SH-SY5Y (cell line): ENCODE measurements around the gene ASIC5.

ENCODE experiments used
- GATA2 ChIP-seq: IDR thresholded peaks from 2 replicates; pipeline ENCODE4 v1.6.1; 2011; ENCODE audit warnings: mild to moderate bottlenecking, low read depth, low read length
- GATA3 ChIP-seq: IDR thresholded peaks from 2 replicates; pipeline ENCODE4 v1.6.1; 2011; ENCODE audit warnings: low read depth, mild to moderate bottlenecking, low read length, moderate library complexity

ASIC5 gene

GRCh38 chr4:155799116-155799793 is 66.8 kb downstream of the ASIC5 start:
- TF ChIP-seq GATA2, result no peak
- no peak for TF ChIP-seq GATA3

GRCh38 chr4:155795991-155796390 is 70.1 kb downstream of the ASIC5 start:
- TF ChIP-seq GATA3 (no peak), GATA2 (no peak)

- TF ChIP-seq GATA3 (no peak), GATA2 (no peak)
Measured at GRCh38 chr4:155794589-155795236, 71.4 kb downstream of the ASIC5 start.

- no peak for TF ChIP-seq GATA3
- TF ChIP-seq GATA2, result no peak
Measured at GRCh38 chr4:155789982-155790381, 76.1 kb downstream of the ASIC5 start.

GRCh38 chr4:155789391-155789790 is 76.7 kb downstream of the ASIC5 start:
- no peak for TF ChIP-seq GATA2
- TF ChIP-seq GATA3, result no peak

GRCh38 chr4:155787113-155787710 is 78.9 kb downstream of the ASIC5 start:
- TF ChIP-seq GATA3 (no peak), GATA2 (no peak)

GRCh38 chr4:155785828-155786227 is 80.2 kb downstream of the ASIC5 start:
- TF ChIP-seq GATA2 (no peak), GATA3 (no peak)

GRCh38 chr4:155784637-155785036 is 81.4 kb downstream of the ASIC5 start:
- no peak for TF ChIP-seq GATA3
- TF ChIP-seq GATA2, result no peak

- TF ChIP-seq GATA2 (no peak), GATA3 (no peak)
Measured at GRCh38 chr4:155781249-155781831, 84.7 kb downstream of the ASIC5 start.

GRCh38 chr4:155780775-155781174 is 85.3 kb downstream of the ASIC5 start:
- no peak for TF ChIP-seq GATA3
